ENCODE data around the gene RNPEPL1.

DNA sequence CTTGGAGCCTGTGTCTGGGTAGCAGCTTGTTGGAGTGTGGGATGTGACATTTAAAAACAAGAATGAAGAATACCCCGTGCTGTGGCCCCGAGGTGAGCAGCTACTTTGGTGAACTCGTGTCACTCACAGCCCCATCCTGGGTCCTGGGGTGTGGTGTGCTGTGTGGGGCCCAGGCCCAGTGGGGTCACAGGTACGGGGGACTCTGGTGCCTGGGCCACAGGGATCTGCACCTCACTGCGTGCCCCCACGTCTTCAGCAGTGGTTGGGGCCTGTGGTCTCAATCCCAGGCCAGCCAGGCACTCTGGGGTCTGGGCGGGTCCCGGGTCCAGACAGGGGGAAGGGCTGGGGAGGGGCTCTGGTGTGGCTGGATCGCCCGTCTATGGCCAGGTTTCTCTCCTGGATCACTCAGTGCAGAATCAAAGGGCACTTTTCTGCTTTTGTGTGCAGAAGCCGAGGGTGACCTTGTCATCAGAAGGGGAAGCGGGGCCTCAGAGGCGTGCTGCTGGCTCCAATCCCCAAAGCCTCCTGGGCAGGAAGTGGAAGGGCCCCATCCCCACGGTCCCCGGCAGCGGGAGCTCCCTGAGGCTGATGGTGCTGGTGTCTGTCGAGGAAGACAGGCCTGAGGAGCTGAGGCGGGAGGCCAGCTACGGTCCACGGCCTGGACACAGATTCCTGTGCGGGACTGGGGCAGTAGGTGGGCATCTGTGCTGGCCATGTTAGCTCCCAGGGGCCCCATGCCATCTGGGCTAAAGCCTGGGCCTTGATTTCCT, 58.4 kb downstream of the RNPEPL1 start:
- TF ChIP-seq, protein P1, sequence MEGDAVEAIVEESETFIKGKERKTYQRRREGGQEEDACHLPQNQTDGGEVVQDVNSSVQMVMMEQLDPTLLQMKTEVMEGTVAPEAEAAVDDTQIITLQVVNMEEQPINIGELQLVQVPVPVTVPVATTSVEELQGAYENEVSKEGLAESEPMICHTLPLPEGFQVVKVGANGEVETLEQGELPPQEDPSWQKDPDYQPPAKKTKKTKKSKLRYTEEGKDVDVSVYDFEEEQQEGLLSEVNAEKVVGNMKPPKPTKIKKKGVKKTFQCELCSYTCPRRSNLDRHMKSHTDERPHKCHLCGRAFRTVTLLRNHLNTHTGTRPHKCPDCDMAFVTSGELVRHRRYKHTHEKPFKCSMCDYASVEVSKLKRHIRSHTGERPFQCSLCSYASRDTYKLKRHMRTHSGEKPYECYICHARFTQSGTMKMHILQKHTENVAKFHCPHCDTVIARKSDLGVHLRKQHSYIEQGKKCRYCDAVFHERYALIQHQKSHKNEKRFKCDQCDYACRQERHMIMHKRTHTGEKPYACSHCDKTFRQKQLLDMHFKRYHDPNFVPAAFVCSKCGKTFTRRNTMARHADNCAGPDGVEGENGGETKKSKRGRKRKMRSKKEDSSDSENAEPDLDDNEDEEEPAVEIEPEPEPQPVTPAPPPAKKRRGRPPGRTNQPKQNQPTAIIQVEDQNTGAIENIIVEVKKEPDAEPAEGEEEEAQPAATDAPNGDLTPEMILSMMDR (tag by site-specific recombination; IDR thresholded peaks at IDR 0.05): no peak
- TF ChIP-seq, protein P2, sequence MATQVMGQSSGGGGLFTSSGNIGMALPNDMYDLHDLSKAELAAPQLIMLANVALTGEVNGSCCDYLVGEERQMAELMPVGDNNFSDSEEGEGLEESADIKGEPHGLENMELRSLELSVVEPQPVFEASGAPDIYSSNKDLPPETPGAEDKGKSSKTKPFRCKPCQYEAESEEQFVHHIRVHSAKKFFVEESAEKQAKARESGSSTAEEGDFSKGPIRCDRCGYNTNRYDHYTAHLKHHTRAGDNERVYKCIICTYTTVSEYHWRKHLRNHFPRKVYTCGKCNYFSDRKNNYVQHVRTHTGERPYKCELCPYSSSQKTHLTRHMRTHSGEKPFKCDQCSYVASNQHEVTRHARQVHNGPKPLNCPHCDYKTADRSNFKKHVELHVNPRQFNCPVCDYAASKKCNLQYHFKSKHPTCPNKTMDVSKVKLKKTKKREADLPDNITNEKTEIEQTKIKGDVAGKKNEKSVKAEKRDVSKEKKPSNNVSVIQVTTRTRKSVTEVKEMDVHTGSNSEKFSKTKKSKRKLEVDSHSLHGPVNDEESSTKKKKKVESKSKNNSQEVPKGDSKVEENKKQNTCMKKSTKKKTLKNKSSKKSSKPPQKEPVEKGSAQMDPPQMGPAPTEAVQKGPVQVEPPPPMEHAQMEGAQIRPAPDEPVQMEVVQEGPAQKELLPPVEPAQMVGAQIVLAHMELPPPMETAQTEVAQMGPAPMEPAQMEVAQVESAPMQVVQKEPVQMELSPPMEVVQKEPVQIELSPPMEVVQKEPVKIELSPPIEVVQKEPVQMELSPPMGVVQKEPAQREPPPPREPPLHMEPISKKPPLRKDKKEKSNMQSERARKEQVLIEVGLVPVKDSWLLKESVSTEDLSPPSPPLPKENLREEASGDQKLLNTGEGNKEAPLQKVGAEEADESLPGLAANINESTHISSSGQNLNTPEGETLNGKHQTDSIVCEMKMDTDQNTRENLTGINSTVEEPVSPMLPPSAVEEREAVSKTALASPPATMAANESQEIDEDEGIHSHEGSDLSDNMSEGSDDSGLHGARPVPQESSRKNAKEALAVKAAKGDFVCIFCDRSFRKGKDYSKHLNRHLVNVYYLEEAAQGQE (tag by site-specific recombination; IDR thresholded peaks at IDR 0.05): no peak
- TF ChIP-seq ZNF416 (tag by site-specific recombination; IDR thresholded peaks at IDR 0.05) (no peak), ZNF501 (tag by site-specific recombination; IDR thresholded peaks at IDR 0.05) (no peak), ZNF302 (tag by site-specific recombination; IDR thresholded peaks at IDR 0.05; ENCODE audit: low read depth) (no peak), ZNF184 (tag by site-specific recombination; IDR thresholded peaks at IDR 0.05) (no peak), ZBTB21 (tag by site-specific recombination; IDR thresholded peaks at IDR 0.05) (no peak), HOXD13 (CRISPR knock-in tag; IDR thresholded peaks at IDR 0.05; ENCODE audit: borderline replicate concordance) (no peak), WT1 (tag by site-specific recombination; IDR thresholded peaks at IDR 0.05) (no peak), MZF1 (tag by site-specific recombination; IDR thresholded peaks at IDR 0.05; ENCODE audit: borderline replicate concordance) (no peak)
- TF ChIP-seq, protein P3, sequence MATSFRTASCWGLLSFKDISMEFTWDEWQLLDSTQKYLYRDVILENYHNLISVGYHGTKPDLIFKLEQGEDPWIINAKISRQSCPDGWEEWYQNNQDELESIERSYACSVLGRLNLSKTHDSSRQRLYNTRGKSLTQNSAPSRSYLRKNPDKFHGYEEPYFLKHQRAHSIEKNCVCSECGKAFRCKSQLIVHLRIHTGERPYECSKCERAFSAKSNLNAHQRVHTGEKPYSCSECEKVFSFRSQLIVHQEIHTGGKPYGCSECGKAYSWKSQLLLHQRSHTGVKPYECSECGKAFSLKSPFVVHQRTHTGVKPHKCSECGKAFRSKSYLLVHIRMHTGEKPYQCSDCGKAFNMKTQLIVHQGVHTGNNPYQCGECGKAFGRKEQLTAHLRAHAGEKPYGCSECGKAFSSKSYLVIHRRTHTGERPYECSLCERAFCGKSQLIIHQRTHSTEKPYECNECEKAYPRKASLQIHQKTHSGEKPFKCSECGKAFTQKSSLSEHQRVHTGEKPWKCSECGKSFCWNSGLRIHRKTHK (tag by site-specific recombination; IDR thresholded peaks at IDR 0.05): no peak
- TF ChIP-seq, protein P4, sequence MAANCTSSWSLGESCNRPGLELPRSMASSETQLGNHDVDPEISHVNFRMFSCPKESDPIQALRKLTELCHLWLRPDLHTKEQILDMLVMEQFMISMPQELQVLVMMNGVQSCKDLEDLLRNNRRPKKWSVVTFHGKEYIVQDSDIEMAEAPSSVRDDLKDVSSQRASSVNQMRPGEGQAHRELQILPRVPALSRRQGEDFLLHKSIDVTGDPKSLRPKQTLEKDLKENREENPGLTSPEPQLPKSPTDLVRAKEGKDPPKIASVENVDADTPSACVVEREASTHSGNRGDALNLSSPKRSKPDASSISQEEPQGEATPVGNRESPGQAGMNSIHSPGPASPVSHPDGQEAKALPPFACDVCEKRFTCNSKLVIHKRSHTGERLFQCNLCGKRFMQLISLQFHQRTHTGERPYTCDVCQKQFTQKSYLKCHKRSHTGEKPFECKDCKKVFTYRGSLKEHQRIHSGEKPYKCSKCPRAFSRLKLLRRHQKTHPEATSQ (tag by site-specific recombination; IDR thresholded peaks at IDR 0.05): no peak
